Amniotic epithelial cell (primary cell): ENCODE data around the gene STEAP3.

Experiments used
- DNase-seq: peaks from one replicate; pipeline ENCODE4 v3.0.0-alpha.2; 2010; ENCODE audit warnings: low read depth

Gene STEAP3, protein sequence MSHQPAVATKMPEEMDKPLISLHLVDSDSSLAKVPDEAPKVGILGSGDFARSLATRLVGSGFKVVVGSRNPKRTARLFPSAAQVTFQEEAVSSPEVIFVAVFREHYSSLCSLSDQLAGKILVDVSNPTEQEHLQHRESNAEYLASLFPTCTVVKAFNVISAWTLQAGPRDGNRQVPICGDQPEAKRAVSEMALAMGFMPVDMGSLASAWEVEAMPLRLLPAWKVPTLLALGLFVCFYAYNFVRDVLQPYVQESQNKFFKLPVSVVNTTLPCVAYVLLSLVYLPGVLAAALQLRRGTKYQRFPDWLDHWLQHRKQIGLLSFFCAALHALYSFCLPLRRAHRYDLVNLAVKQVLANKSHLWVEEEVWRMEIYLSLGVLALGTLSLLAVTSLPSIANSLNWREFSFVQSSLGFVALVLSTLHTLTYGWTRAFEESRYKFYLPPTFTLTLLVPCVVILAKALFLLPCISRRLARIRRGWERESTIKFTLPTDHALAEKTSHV

DNA sequence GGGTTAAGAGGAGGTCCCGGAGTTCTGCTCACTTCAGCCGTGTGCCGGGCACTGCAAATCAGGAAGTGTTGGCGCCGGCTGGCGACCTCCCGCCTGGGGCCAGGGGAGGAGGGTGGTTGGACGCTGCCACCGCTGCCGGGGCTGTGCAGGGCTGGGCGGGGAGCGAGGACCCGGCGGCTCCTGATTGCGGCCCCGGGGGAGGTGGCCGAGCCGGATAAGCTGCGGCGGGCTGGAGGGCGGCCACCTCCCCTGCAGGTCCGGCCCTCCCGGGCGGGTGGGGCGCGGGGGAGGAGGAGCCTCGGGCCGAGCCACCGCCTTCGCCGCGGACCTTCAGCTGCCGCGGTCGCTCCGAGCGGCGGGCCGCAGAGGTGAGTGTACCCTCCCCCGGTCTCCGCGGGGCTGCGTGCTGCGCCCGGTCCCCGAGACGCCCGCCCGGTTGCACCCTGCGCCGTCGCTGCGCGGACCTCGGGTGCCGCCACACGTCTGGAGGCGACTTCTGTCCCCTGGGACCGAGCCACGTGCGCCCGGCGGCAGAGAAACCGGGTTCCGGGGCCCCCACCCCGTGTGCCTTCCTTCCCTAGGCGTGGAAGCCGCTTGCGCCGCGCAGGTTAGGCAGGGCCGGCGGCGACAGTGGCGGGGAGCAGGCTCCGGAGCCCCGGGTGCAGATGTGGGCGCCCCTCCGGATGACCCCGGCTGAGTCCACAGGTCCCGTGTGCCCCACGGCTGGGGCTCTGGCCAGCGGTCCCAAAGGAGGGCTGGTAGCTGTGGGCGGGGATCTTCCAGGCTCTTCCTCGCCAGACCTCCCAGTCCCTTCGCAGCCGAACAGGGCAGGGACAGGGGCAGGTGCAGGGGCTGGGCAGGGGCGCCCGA lies at the start of gene STEAP3:
Gene STEAP3 (plus strand): TSS at position 314 of the 870 bp plus-strand sequence. CDS start 7,179 bp downstream, outside the sequence.
- peak; percentile 21 for DNase-seq

DNA sequence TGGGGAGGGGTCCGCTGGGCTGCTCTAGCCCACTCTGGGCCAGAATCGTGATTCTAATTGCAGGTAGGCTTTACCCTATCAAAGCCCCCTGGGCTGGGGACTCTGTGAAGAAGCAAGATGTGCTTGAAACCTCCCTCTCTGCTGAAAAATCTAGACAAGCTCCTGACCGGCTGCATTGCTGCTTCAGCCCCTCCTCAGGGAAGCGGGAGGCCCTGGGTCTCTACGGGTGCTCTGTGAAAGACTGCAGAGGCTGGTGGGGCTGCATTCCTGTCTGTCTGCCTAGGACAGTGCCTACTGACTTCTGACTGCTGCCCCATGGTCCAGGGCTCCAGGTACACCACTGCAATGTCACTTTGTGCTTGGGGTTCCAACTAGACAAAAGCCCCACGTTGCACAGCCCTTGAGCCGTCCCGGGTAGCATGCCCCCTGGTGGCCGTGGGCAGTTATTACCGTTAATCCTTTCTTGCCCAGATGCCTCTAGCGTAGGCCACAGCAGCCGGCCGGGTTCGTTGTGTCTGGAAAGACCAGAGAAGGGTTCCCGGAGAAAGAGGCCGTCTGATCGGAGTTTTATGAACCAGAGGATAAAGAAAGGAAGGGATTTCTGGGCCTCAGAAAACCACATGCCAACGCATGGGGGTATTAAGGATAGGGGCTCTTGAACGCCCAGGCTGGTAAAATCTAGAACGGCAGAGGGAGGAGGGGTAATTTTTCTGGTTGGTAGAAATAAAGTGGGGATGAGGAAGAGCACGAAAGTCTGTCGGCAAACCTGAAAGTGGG lies 49.2 kb upstream of the STEAP3 start:
- DNase-seq, result no peak

DNA sequence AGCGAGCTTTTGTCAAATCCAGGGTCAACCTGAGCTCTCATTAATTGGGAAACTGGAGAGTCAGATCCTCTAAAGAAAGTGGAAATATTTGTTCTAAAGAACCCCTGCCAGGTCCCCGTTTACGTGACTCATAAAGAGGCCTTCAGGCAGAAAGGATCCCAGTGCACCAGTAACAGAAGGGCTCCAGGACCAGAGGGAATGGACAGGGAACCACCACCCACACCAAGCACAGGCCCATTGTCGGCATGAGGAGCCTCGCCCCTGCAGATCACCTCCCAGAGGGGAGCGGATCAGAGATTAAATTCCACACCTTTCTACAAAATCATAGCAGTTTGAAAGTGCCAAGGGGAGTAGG lies 48.7 kb upstream of the STEAP3 start:
- DNase-seq, result no peak

DNA sequence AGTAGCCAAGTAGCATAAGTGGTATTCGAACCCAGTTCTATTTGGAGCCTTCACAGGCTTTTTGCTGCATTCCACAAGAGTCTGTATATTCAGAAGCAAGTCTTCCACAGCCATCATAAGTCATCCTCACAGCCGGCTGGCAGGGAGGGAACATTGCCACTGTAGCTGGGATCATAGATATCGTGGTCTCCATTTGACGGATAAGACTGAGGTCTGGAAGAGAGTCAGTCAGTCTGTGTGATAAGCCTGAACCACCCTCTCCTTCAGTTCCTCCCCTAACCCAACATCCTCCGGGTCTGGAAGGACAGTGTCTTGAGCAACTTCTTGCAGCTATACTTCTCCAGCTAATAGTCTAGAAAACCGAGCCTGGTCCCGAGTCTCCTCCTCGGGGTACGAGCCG lies 48.1 kb upstream of the STEAP3 start:
- DNase-seq, result peak; percentile 67

DNA sequence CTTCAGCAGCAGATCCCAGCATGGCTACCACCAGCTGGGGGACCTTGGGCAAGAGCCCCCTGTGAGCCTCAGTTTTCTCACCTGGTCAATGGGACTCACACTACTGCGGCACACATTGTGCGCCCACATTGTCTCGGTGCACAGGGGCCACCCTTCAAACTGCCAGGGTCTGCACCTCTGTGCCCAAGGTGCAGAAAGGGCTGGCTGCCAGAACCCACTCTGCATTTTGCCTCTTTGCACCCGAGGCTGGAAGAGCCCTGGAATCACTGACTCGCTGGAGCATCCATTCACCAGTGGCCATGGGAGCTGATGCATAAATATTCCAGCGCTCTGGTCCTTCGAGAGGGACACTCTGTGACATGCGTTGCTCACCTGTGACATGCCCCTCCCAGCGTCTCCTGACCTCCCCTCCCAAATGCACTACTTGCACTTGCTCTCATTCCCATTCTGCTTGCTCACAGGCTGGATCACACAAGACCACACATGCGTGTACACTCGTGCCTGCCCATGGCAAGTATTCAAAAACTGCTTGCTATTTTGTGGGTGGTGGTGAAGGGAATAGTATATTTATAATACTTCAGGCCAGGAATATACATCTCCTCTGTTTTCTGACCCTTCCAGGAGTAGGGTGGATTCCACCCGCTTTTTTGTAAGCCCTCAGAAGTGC lies 46.3 kb upstream of the STEAP3 start:
- no peak for DNase-seq

DNA sequence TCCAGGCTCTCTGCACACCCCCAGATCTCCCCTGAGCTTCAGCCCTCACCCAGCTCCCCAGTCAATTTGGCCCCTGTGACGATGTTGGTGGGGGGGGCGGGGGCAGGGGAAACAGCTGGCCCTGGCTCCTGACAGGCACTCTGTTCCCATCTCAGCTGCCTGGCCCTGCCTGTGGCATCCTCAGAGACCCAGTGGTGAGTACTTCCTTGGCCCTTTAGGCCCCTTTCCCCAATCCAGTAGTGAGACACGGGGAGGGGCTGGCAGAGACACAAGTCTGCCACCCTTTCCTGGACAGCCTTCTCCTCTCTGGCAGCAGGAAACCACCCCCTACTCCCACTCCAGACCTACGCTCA lies 45.8 kb upstream of the STEAP3 start:
- DNase-seq, result no peak

DNA sequence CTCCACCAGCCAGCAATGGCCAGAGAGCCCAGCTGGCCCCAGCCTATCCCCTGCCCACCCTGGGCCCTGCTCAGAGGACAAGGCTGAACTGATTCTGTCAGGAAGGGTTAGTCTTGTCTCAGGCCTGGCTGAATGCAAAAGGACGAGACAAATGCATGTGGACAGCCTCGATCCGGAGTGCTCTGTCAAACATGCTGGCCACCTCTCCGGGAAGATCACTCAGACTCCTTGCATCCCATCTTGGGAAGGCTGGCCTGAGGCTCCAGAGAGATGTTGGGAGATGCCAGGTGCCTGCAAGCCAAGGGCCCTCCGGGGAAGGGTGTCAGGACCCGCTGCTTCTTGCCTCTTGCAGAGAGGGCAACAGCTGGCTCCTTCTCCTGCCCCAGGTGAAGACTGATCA lies 44.9 kb upstream of the STEAP3 start:
- no peak for DNase-seq

DNA sequence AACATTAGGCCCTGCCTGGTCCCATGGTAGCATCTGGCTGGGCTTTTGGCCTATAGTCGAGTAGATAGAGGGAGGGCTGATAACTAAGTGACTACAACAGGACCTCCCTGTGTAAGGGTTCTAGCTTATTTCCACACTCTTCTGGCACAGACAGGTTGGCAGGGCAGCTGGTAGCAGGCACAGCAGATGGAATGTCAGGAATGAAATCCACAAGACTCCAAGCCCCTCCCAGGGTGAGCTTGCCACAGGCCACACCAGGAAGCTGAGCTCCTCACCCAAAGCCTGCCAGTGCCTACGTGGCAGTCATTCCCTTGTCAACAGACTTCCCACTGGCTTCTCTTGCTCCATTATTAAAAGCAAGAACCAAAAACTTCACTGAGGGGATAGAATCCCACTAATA lies 44.4 kb upstream of the STEAP3 start:
- peak; percentile 32 for DNase-seq

DNA sequence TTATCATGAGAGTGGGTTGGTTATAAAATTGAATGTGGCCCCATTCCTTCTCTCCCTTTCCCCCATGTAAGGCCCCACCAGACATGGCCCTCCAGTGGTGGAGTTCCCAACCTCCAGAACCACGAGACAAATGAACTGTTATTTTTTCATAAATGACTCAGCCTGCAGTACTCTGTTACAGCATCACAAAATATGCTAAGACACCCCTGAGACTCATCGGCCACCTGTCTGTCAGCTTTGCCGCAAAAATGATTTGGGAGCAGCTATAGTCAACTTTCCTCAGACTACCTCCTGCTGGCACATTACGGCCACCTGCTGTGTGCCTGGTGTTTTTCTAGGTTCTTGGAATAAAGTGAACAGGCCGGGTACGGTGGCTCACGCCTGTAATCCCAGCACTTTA lies 43.6 kb upstream of the STEAP3 start:
- DNase-seq, result no peak

DNA sequence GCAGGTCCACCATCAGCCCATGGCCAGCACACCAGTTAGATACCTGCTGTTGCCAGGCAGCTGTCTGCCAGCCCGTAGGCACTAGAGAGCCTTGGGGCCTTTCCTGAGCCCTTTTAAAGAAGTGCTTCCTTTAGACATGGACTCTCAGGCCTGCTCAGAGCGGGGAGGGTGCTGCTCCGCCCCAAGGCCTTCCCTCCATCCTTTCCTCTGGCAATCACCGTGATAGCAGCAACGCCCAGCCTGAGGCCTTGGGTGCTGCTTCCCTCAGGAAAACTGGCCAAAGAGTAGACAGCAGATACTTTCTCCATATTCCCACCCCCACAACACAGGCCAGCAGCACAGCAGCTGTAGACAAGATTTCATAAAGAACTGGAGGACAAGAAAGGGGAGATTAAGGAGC lies 42.7 kb upstream of the STEAP3 start:
- DNase-seq, result no peak

DNA sequence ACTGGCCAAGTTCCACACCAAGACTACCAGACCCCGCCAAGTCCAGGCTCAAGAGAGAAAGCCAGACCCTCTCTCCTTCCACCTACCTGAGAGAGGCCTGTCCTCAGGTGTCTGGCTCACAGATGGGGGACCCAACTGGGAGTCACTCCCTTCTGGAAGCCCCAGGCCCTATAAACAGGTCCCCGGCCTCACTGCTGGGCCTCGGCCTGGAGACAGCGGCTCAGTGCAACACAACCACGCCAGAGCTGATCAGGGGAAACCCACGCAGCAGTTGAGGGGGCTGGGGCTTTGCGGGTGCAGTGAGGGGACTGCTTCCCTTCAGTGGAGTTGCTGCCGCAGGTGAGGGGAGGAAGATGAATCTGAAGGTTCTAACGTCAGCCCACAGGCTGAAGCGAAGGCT lies 42.2 kb upstream of the STEAP3 start:
- DNase-seq, result no peak

DNA sequence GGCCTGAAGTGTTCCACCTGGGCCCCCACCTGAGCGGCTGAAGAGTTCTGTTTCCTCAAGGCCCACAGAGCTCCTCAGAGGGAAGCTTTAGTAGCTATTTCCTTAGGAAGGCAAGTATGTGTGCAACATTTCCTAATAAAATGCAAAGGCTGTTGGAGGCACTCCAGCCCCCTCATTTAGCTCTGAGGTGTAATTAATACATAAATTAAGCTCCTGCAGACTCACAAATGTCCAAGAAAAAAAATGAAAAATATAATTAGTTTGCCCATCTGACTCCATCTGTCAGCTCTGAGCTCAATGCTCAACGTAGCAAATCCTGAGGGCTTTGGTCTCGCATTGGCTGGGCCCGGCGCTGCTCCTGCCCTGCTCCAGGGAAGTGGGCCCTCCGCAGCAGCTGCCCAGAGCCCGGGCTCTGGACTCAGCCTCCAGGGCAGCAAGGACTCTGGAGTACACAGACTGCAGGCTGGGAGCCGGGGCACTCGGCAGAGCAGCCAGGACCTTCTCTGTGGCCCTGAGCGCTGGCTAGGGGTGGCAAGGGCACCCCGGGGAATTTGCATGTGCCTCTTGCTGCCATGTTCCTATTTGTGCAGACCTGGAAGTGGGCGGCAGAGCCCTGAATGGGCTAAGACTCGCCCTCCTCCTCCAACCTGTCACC lies 41.7 kb upstream of the STEAP3 start:
- DNase-seq, result no peak

DNA sequence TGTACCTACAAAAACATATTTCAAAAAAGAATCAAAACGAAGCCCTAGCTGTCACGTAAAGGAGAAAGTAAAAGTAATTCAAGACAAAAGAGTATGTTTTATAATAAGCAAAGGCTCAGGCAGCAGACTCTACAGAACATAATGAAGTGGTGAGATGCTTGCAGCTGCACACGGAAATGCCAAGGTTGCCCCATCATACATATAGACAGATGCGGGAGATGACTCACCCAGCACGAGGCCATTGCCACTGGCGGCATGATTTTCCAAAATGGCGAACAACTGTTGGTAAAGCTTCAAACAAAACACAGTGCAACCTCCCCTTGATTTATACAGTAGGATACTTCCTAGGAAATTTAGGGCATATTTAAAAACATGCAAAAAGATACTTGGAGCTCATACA lies 39.1 kb upstream of the STEAP3 start:
- no peak for DNase-seq

DNA sequence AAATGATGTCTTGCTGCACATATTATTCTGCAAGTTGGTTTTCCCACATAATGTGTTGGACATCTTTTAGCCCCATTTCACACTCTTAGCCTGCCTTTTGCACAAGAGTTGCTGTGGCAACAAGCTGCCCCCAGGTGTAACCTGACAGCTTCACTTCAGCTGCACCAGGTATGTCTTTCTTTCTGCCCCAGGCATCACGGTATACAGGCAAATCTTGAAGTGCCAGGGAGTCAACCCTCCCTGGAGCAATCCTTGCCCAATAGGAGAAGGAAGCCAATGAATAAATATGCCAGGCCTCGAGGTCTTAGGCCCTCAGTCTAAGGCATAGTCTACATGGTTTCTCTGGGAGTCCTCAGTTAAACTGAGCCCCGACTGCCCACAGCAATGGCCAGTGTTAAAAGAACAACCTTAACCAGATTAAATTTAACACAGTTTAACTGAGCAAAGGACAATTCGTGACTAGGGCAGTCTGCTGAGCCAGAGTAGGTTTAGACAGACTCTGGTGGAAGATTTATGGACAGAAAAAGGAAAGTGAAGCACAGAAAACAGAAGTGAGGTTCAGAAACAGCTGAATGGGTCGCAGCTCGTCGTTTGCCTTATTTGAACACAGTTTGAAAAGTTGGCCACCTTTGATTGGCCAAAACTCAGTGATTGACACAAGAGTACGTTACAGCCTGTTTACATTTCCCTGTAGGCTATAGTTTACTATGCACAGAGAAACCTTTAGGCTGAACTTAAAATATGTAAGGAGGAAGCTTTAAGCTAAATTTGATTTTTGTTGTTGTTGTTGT lies 33.1 kb upstream of the STEAP3 start:
- no peak for DNase-seq

DNA sequence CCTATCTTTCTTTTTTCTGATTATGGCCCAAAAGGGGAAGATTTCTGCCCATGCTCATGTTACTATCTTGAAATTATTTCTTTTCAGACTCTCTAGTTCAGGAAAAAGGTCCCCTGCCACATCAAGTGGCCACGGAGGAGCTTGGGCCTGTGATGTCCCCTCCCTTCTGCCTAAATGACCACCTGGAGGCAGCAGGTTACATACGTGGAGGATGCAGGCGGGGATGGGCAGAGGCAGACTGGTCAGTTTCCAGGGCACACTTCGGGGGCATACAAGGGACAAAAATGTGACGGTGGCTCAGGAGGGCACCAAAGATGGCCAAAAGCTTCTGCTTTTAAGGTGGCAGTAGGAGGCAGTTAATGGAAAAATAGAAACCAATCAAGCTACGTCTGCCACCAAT lies 30.7 kb upstream of the STEAP3 start:
- no peak for DNase-seq

DNA sequence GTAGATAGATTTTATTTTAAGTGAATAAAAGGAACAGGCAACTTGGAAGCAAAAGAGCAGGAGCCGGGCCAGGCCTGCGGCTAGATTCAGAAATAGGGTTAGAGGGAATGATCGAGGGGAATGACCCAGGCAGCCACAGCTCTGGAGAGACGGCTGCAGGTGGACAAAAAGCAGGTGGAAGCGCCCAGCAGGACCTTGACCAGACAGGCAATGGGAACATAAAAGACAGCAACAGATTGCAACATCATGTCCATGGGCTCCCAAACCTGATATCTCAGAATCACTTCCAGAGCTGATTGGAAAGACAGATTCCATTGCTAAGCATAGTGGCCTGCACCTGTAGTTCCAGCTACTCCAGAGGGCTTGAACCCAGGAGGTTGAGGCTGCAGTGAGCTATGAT lies 28.6 kb upstream of the STEAP3 start:
- no peak for DNase-seq

DNA sequence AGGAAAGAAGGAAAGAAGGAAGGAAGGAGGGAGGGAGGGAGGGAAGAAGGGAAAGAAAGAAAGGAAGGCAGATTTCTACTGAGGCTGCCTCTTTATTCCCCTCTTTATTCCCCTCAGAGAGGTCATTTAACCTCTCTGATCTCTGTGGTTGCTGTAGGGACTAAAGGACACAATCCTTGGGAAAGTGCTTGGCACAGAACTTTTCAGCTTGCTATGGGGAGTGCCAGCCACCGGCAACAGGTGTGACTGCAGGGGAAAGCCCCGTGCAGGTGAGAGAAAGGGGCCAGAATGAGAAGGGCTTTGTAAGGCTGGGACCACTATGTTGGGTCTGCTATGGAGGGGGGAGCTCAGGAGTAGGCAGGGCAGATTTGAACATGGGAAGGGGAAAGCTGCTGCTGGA lies 27.7 kb upstream of the STEAP3 start:
- no peak for DNase-seq

DNA sequence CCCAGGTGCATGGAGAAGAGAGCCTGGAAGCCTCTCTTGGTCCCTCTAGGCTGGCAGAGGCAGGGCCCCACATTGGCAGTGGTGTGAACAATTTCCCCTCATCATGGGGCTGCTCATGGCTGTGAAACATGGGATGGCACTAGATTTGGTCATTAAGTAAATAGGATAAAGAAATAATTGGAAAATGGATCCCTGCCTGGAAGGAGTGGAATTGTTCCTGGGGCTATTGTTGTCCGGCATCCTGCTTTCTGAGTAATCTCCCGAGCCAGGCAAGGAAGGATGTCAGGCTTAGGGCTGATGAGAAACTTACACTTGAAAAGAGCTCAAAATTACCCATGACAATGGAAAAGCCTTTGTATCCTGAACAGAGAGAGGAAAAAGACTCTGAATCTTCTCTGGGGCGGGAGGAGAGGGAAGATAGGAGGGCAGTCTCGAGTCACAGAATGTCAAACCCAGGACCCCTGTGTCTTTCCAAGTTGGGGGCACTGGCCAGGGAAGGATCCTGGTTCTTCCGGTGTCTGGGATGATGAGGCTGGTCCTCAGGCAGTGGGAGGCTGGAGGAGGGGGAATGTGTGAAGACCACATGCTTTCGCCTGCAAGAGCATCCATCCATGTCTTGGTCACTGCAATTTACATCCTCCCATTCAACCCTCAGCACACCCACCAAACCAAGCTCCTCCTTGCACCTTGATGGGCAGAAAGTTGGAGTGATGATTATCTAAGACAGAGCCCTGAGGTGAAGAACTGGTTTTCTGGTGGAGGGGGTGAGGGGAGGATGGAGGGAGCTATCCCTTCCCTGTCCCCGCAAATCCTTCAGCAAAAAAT lies 27.1 kb upstream of the STEAP3 start:
- DNase-seq, result peak; percentile 39

DNA sequence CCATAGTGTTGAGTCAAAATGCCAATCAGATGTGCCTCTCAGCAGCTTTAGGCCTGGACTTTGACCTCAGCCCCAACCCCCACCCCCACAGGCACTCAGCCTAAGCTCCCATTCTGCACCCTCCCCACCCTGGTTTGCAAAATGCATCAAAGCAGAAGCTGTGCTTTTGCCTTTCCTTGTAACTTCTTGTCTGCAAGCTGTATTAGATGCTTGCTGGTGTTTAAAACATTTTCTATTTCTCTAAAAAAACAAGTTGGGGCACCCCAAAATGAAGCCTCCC lies 26.6 kb upstream of the STEAP3 start:
- no peak for DNase-seq
